Sigmoid colon (tissue), 7 donors: Measurements from ENCODE around the gene TIAM1. TPM values are rescaled to one million over a fixed set of nuclear protein-coding genes. Genes with fewer than 3 reads are reported as not detected.

ENCODE experiments used
- DNase-seq: peaks from one replicate; pipeline ENCODE4 v3.0.0-alpha.2; 2019
- H3K27ac ChIP-seq, 4 donors: fragments of 200-600 bp; sonication (generic); one replicate each; pipeline ENCODE4 v1.5.1; 2016 to 2019; ENCODE audit warnings: mild to moderate bottlenecking in 1 of 4
- H3K27me3 ChIP-seq, 3 donors: fragments of 200-600 bp; sonication (generic); one replicate each; pipeline ENCODE4 v1.5.1; 2019; ENCODE audit warnings: mild to moderate bottlenecking in 1 of 3
- H3K36me3 ChIP-seq, 4 donors: fragments of 200-600 bp; sonication (generic); one replicate each; pipeline ENCODE4 v1.5.1; 2016 to 2019
- H3K4me1 ChIP-seq, 4 donors: fragments of 200-600 bp; sonication (generic); one replicate each; pipeline ENCODE4 v1.5.1; 2017 to 2019
- H3K4me3 ChIP-seq, 4 donors: fragments of 200-600 bp; sonication (generic); one replicate each; pipeline ENCODE4 v1.5.1; 2017 to 2019; ENCODE audit warnings: mild to moderate bottlenecking in 2 of 4, moderate library complexity in 1 of 4
- H3K9me3 ChIP-seq, 4 donors: fragments of 200-600 bp in 3 of 4; sonication (generic) in 3 of 4; one replicate each; pipeline versions ENCODE4 v1.5.1 to v1.6.1; 2013 to 2019
- CTCF ChIP-seq, 4 experiments: fragments of 450-650 bp in 3 of 4; fragments of 200-600 bp in 1 of 4; IDR thresholded peaks; one replicate each; pipeline ENCODE4 v1.5.1; 2016 to 2019; ENCODE audit warnings: antibody characterized with exemption in 4 of 4, mild to moderate bottlenecking in 3 of 4, moderate library complexity in 2 of 4
- EP300 ChIP-seq, 4 donors: sonication (generic); formaldehyde crosslinking; IDR thresholded peaks; one replicate each; pipeline ENCODE4 v1.6.1; 2017; ENCODE audit warnings: antibody characterized with exemption in 4 of 4
- POLR2A ChIP-seq, 2 donors: fragments of 450-650 bp; IDR thresholded peaks; one replicate each; pipeline ENCODE4 v1.6.1; 2016; ENCODE audit warnings: antibody characterized with exemption in 2 of 2, mild to moderate bottlenecking in 2 of 2, moderate library complexity in 2 of 2
- POLR2AphosphoS5 ChIP-seq, 4 donors: sonication (generic); formaldehyde crosslinking; IDR thresholded peaks; one replicate each; pipeline ENCODE4 v1.6.1; 2017; ENCODE audit warnings: antibody characterized with exemption in 4 of 4
- WGBS, 2 donors: extraction: QIAGEN DNeasy Blood & Tissue Kit; methylation state at CpG; one replicate each; pipeline ENCODE4 v1.1.7; 2013; 5-methylcytosine and 5-hydroxymethylcytosine counted together
- intact Hi-C: fragments of 100-400 bp; cut with DNase I; formaldehyde crosslinking; loops from one replicate; pipeline ENCODE4 v1.15.1; 2023
- polyA plus RNA-seq, 3 donors: library from polyadenylated mRNA; stranded (reverse); fragments of 200-250 nt; gene quantifications; one replicate each; pipeline ENCODE4 v1.2.3, GENCODE V29; 2013
- total RNA-seq, 4 donors: library from RNA; depleted of rRNA; stranded (reverse); fragments of >200 nt; gene quantifications; one replicate each; pipeline ENCODE4 v1.1.0, GENCODE V29; 2016
- donor health status: healthy with polysubstance abuse.
- donor health status: Bipolar disorder and iron deficiency.
- donor health status: healthy.

Gene TIAM1
- total and polyA plus RNA-seq, 7 donors: 1.2 to 20.5 (median 8.6) TPM

GRCh38 chr21:31087639-31088473, 256.2 kb downstream of the TIAM1 start:
- no peak overlapping the region for H3K4me3 ChIP-seq
- H3K36me3 ChIP-seq: no peaks in the 10 kb centered on the region
- H3K27ac ChIP-seq: no peak overlapping the region
- H3K9me3 ChIP-seq: no peaks in the 10 kb centered on the region
- no peak for TF ChIP-seq POLR2AphosphoS5 (IDR thresholded peaks at IDR 0.05)
- no peak for TF ChIP-seq EP300 (IDR thresholded peaks at IDR 0.05)
- TF ChIP-seq POLR2A (IDR thresholded peaks at IDR 0.05): no peak
- no peak for TF ChIP-seq CTCF (IDR thresholded peaks at IDR 0.05)
- DNase-seq: no peak
- H3K27me3 ChIP-seq: no peaks in the 10 kb centered on the region
- H3K4me1 ChIP-seq: no peaks in the 10 kb centered on the region
- WGBS, 2 donors: 70 to 80% methylated on average over 34 of the region's 34 CpGs
- intact Hi-C loops: loop anchor here (5.0 kb wide), 2 partner anchors 746 to 1046 kb away; no protein-coding TSS in a partner anchor

DNA sequence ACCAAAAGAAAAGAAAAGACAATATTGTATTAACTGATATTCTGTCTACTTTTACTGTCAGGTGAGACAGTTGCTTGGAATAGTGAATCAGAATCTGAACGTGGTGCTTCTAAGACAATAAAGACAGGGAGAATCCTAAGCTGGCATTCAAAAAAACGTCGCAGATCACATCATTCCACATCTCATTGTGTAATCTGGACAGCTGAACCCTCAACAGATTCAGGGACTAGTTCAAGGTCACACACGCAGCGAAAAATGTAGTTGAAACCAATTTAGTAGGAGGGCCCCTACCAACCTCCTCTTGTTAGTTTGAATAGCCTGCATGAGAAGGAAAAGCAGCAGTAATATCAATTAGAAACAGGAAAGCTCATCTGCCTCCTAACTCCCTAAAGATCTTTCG, 259.4 kb downstream of the TIAM1 start:
- Histone ChIP-seq H3K9me3 (no peaks in the 10 kb centered on the region), H3K27ac (no peak overlapping the region), H3K4me1 (no peaks in the 10 kb centered on the region), H3K27me3 (no peaks in the 10 kb centered on the region), H3K4me3 (no peak overlapping the region), H3K36me3 (no peaks in the 10 kb centered on the region)
- TF ChIP-seq EP300 (IDR thresholded peaks at IDR 0.05) (no peak), POLR2A (IDR thresholded peaks at IDR 0.05) (no peak), POLR2AphosphoS5 (IDR thresholded peaks at IDR 0.05) (no peak), CTCF (IDR thresholded peaks at IDR 0.05) (no peak)
- no peak for DNase-seq
- intact Hi-C loops: loop anchor here (5.0 kb wide), 2 partner anchors 742 to 1042 kb away; no protein-coding TSS in a partner anchor
- 42 to 72% methylated on average over 6 of the region's 6 CpGs for WGBS, 2 donors

DNA sequence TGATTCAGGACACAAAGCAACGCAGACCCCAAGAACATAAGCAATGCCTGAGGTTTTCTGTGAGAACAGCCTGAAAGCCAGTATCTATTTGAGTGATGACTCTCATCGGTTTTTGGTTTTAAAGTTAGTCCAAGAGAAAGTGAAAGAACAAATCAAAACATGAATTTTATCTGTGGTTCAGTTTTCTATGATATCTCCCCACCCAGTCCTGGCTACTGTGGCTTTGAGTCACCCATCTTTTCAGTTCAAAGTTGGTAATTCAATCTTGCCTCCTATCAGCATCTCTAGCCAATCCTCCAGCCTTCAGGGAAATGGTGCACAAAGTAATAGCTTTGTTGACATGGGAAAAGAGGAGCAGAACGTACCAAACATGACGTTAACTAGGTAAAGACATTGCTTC, 265.3 kb downstream of the TIAM1 start:
- 48 to 65% methylated on average over 4 of the region's 4 CpGs for WGBS, 2 donors
- no peaks in the 10 kb centered on the region for H3K4me1 ChIP-seq
- no peaks in the 10 kb centered on the region for H3K9me3 ChIP-seq
- DNase-seq: no peak
- H3K27ac ChIP-seq: no peak overlapping the region
- TF ChIP-seq POLR2A (IDR thresholded peaks at IDR 0.05): no peak
- TF ChIP-seq CTCF (IDR thresholded peaks at IDR 0.05): no peak
- no peaks in the 10 kb centered on the region for H3K36me3 ChIP-seq
- intact Hi-C loops: no loop called here
- no peaks in the 10 kb centered on the region for H3K27me3 ChIP-seq
- no peak overlapping the region for H3K4me3 ChIP-seq

DNA sequence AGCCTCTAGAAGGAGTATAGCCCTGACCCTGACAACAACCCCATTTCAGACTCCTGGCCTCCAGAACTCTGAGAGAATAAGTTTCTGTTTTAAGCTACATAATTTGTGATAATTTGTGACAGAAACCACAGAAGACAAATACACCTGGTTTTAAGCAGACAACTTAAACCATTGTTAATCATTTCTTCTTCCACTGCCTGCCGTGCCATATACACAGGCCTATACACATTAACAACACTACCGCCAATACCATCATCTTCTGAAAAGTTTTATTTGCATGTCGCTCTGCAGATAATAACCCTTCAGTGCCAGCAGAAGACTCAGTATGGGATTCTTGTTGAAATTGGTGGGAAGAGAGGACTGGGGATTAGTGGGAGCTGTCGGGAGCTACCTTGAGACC, 265.8 kb downstream of the TIAM1 start:
- WGBS, 2 donors: 74 to 90% methylated on average over 4 of the region's 4 CpGs
- Histone ChIP-seq H3K4me3 (no peak overlapping the region), H3K36me3 (no peaks in the 10 kb centered on the region), H3K9me3 (no peaks in the 10 kb centered on the region), H3K27ac (no peak overlapping the region), H3K4me1 (no peaks in the 10 kb centered on the region), H3K27me3 (no peaks in the 10 kb centered on the region)
- TF ChIP-seq POLR2AphosphoS5 (IDR thresholded peaks at IDR 0.05): no peak
- no peak for TF ChIP-seq POLR2A (IDR thresholded peaks at IDR 0.05)
- no peak for TF ChIP-seq EP300 (IDR thresholded peaks at IDR 0.05)
- no peak for TF ChIP-seq CTCF (IDR thresholded peaks at IDR 0.05)
- DNase-seq: no peak
- intact Hi-C loops: no loop called here
